HG02642 (cell line): ENCODE results near the gene USE1.

Source experiments
- ATAC-seq: cut with Tn5 transposase; IDR thresholded peaks from one replicate; pipeline ENCODE4 v1.9.1; 2021; ENCODE audit warnings: mild to moderate bottlenecking; ENCODE audit not compliant: unreplicated experiment, poor library complexity

The USE1 gene

GRCh38 chr19:17254636-17255035 is 39.5 kb downstream of the USE1 start:
- ATAC-seq, result no peak

GRCh38 chr19:17255150-17255621 is 40.0 kb downstream of the USE1 start:
- ATAC-seq, result no peak

- no peak for ATAC-seq
Measured at GRCh38 chr19:17256130-17256529, 41.0 kb downstream of the USE1 start.

GRCh38 chr19:17259118-17259780 is 44.1 kb downstream of the USE1 start:
- no peak for ATAC-seq

GRCh38 chr19:17259934-17260333 is 44.8 kb downstream of the USE1 start:
- no peak for ATAC-seq

- ATAC-seq, result peak; percentile 74
Measured at GRCh38 chr19:17260842-17261325, 45.7 kb downstream of the USE1 start.

- ATAC-seq, result no peak
Measured at GRCh38 chr19:17262557-17262956, 47.4 kb downstream of the USE1 start.

- no peak for ATAC-seq
Measured at GRCh38 chr19:17263712-17264640, 48.8 kb downstream of the USE1 start.

- no peak for ATAC-seq
Measured at GRCh38 chr19:17264641-17264979, 49.5 kb downstream of the USE1 start, which contains the start of gene USHBP1. Gene USHBP1 (minus strand): TSS chr19:17264745. CDS start chr19:17264299, 446 bp downstream.

- ATAC-seq, result no peak
Measured at GRCh38 chr19:17266026-17266425, 50.9 kb downstream of the USE1 start.

- ATAC-seq, result peak; percentile 15
Measured at GRCh38 chr19:17266589-17266974, 51.4 kb downstream of the USE1 start.

- peak; percentile 92 for ATAC-seq
Measured at GRCh38 chr19:17266975-17267788, 52.0 kb downstream of the USE1 start, which contains the start of gene BABAM1. Gene BABAM1 (plus strand): TSS chr19:17267443. CDS start chr19:17268807, 1,364 bp downstream.

GRCh38 chr19:17268754-17269153 is 53.6 kb downstream of the USE1 start:
- ATAC-seq, result no peak
